Sigmoid colon (tissue), 7 donors: ENCODE results near the gene DNAH3. TPM values are rescaled to one million over a fixed set of nuclear protein-coding genes. Genes with fewer than 3 reads are reported as not detected.

Source experiments
- DNase-seq: peaks from one replicate; pipeline ENCODE4 v3.0.0-alpha.2; 2019
- H3K27ac ChIP-seq, 4 donors: fragments of 200-600 bp; sonication (generic); one replicate each; pipeline ENCODE4 v1.5.1; 2016 to 2019; ENCODE audit warnings: mild to moderate bottlenecking in 1 of 4
- H3K27me3 ChIP-seq, 3 donors: fragments of 200-600 bp; sonication (generic); one replicate each; pipeline ENCODE4 v1.5.1; 2019; ENCODE audit warnings: mild to moderate bottlenecking in 1 of 3
- H3K36me3 ChIP-seq, 4 donors: fragments of 200-600 bp; sonication (generic); one replicate each; pipeline ENCODE4 v1.5.1; 2016 to 2019
- H3K4me1 ChIP-seq, 4 donors: fragments of 200-600 bp; sonication (generic); one replicate each; pipeline ENCODE4 v1.5.1; 2017 to 2019
- H3K4me3 ChIP-seq, 4 donors: fragments of 200-600 bp; sonication (generic); one replicate each; pipeline ENCODE4 v1.5.1; 2017 to 2019; ENCODE audit warnings: mild to moderate bottlenecking in 2 of 4, moderate library complexity in 1 of 4
- H3K9me3 ChIP-seq, 4 donors: fragments of 200-600 bp in 3 of 4; sonication (generic) in 3 of 4; one replicate each; pipeline versions ENCODE4 v1.5.1 to v1.6.1; 2013 to 2019
- EP300 ChIP-seq, 4 donors: sonication (generic); formaldehyde crosslinking; IDR thresholded peaks; one replicate each; pipeline ENCODE4 v1.6.1; 2017; ENCODE audit warnings: antibody characterized with exemption in 4 of 4
- POLR2A ChIP-seq, 2 donors: fragments of 450-650 bp; IDR thresholded peaks; one replicate each; pipeline ENCODE4 v1.6.1; 2016; ENCODE audit warnings: antibody characterized with exemption in 2 of 2, mild to moderate bottlenecking in 2 of 2, moderate library complexity in 2 of 2
- POLR2AphosphoS5 ChIP-seq, 4 donors: sonication (generic); formaldehyde crosslinking; IDR thresholded peaks; one replicate each; pipeline ENCODE4 v1.6.1; 2017; ENCODE audit warnings: antibody characterized with exemption in 4 of 4
- WGBS, 2 donors: extraction: QIAGEN DNeasy Blood & Tissue Kit; methylation state at CpG; one replicate each; pipeline ENCODE4 v1.1.7; 2013; 5-methylcytosine and 5-hydroxymethylcytosine counted together
- intact Hi-C: fragments of 100-400 bp; cut with DNase I; formaldehyde crosslinking; loops from one replicate; pipeline ENCODE4 v1.15.1; 2023
- polyA plus RNA-seq, 3 donors: library from polyadenylated mRNA; stranded (reverse); fragments of 200-250 nt; gene quantifications; one replicate each; pipeline ENCODE4 v1.2.3, GENCODE V29; 2013
- total RNA-seq, 4 donors: library from RNA; depleted of rRNA; stranded (reverse); fragments of >200 nt; gene quantifications; one replicate each; pipeline ENCODE4 v1.1.0, GENCODE V29; 2016
- TF ChIP-seq, protein P1 (sequence below), 4 experiments: fragments of 450-650 bp in 3 of 4; fragments of 200-600 bp in 1 of 4; IDR thresholded peaks; one replicate each; pipeline ENCODE4 v1.5.1; 2016 to 2019; ENCODE audit warnings: antibody characterized with exemption in 4 of 4, mild to moderate bottlenecking in 3 of 4, moderate library complexity in 2 of 4
- donor health status: healthy with polysubstance abuse.
- donor health status: Bipolar disorder and iron deficiency.
- donor health status: healthy.

Gene DNAH3
- total and polyA plus RNA-seq, 7 donors: 0.26 to 0.92 (median 0.60) TPM; not detected in 4

GRCh38 chr16:20901436-20902112 is 249.1 kb downstream of the DNAH3 start:
- DNase-seq: peak; percentile 84
- intact Hi-C loops: loop anchor here (2.0 to 10.0 kb wide), 5 partner anchors 33 to 256 kb away; partner anchors contain the start of genes ERI2, LDAF1, REXO5 and THUMPD1
- 21 to 40% methylated on average over 27 of the region's 27 CpGs for WGBS, 2 donors

DNA sequence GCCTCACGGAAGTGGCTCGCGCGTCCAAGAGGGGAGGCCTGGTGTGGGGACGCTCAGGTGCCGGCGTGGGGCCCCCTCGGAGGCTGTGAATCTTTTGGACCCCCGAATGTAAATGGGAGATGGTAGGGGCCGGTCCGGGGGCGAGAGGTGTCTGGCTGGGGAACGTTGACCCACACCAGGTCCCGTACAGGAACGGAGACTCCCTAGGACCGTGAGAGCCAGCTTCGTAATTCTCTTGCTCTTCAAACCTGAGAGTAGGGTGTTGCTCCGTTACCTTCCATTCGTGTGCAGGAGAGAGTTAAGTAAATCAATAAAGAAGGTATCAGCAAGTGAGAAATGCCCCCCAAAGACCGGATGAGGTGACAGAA is 249.6 kb downstream of the DNAH3 start:
- Histone ChIP-seq H3K27me3 (no peaks in the 10 kb centered on the region), H3K4me1 (peaks cover 0 to 78% (median 77%) of the 10 kb centered on the region in 4 donors), H3K9me3 (no peaks in the 10 kb centered on the region), H3K4me3 (peak overlapping the region; percentile 75 to 91 (median 80)), H3K27ac (peak overlapping the region; percentile 96 to 99 (median 98)), H3K36me3 (peaks cover 0 to 5% (median 0%) of the 10 kb centered on the region in 4 donors)
- 0% methylated on average over 20 of the region's 20 CpGs for WGBS, 2 donors
- DNase-seq: no peak
- intact Hi-C loops: loop anchor here (2.0 to 10.0 kb wide), 5 partner anchors 32 to 256 kb away; partner anchors contain the start of genes ERI2, LDAF1, REXO5 and THUMPD1
- no peak for TF ChIP-seq POLR2A (IDR thresholded peaks at IDR 0.05)

More at GRCh38 chr16:20901436-20902112, 249.1 kb downstream of the DNAH3 start:
- Histone ChIP-seq H3K4me3 (peak overlapping the region; percentile 75 to 91 (median 80)), H3K27me3 (no peaks in the 10 kb centered on the region), H3K9me3 (no peaks in the 10 kb centered on the region), H3K36me3 (no peaks in the 10 kb centered on the region), H3K4me1 (peaks cover 0 to 81% (median 79%) of the 10 kb centered on the region in 4 donors), H3K27ac (peak overlapping the region; percentile 96 to 99 (median 98))
- no peak for TF ChIP-seq POLR2A (IDR thresholded peaks at IDR 0.05)
- peak in 3 of 4 donors; percentile 32 to 69 (median 35) for TF ChIP-seq POLR2AphosphoS5 (IDR thresholded peaks at IDR 0.05)

GRCh38 chr16:20900299-20901067 is 250.2 kb downstream of the DNAH3 start, which contains the start of the genes DCUN1D3 and LYRM1:
Gene DCUN1D3, minus strand, starts transcription at chr16:20900358. Its CDS starts 37,820 bp downstream, at chr16:20862538.
Gene LYRM1, plus strand, starts transcription at chr16:20900771. Its CDS starts 14,785 bp downstream, at chr16:20915556.
- Histone ChIP-seq H3K27me3 (no peaks in the 10 kb centered on the region), H3K4me3 (peak within 1 kb of the TSS; percentile 75 to 91 (median 80)), H3K9me3 (no peaks in the 10 kb centered on the region), H3K36me3 (peaks cover 0 to 11% (median 0%) of the 10 kb centered on the region in 4 donors), H3K4me1 (peaks cover 0 to 78% (median 71%) of the 10 kb centered on the region in 4 donors), H3K27ac (peak within 1 kb of the TSS; percentile 96 to 99 (median 98))
- DNase-seq: peak; percentile 99
- TF ChIP-seq POLR2A (IDR thresholded peaks at IDR 0.05): peak; percentile 96
- TF ChIP-seq EP300 (IDR thresholded peaks at IDR 0.05): peak in 3 of 4 donors; percentile 25 to 79 (median 62)
- peak; percentile 93 to 99 (median 96) for TF ChIP-seq POLR2AphosphoS5 (IDR thresholded peaks at IDR 0.05)
- TF ChIP-seq, protein P1, sequence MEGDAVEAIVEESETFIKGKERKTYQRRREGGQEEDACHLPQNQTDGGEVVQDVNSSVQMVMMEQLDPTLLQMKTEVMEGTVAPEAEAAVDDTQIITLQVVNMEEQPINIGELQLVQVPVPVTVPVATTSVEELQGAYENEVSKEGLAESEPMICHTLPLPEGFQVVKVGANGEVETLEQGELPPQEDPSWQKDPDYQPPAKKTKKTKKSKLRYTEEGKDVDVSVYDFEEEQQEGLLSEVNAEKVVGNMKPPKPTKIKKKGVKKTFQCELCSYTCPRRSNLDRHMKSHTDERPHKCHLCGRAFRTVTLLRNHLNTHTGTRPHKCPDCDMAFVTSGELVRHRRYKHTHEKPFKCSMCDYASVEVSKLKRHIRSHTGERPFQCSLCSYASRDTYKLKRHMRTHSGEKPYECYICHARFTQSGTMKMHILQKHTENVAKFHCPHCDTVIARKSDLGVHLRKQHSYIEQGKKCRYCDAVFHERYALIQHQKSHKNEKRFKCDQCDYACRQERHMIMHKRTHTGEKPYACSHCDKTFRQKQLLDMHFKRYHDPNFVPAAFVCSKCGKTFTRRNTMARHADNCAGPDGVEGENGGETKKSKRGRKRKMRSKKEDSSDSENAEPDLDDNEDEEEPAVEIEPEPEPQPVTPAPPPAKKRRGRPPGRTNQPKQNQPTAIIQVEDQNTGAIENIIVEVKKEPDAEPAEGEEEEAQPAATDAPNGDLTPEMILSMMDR (IDR thresholded peaks at IDR 0.05): no peak
- intact Hi-C loops: loop anchor here (2.0 to 10.0 kb wide), 5 partner anchors 32 to 257 kb away; partner anchors contain the start of genes ERI2, LDAF1, REXO5 and THUMPD1
- 0 to 1% methylated on average over 62 of the region's 62 CpGs for WGBS, 2 donors

- Histone ChIP-seq H3K4me3 (peak overlapping the region; percentile 75 to 91 (median 80)), H3K36me3 (peaks cover 0 to 12% (median 0%) of the 10 kb centered on the region in 4 donors), H3K27ac (peak overlapping the region; percentile 96 to 99 (median 98)), H3K4me1 (peaks cover 0 to 76% (median 63%) of the 10 kb centered on the region in 4 donors), H3K9me3 (no peaks in the 10 kb centered on the region), H3K27me3 (no peaks in the 10 kb centered on the region)
- TF ChIP-seq, protein P1 (IDR thresholded peaks at IDR 0.05): no peak
- TF ChIP-seq POLR2AphosphoS5 (IDR thresholded peaks at IDR 0.05) (no peak), POLR2A (IDR thresholded peaks at IDR 0.05) (no peak), EP300 (IDR thresholded peaks at IDR 0.05) (no peak)
- intact Hi-C loops: loop anchor here (2.0 to 10.0 kb wide), 5 partner anchors 31 to 258 kb away; partner anchors contain the start of genes ERI2, LDAF1, REXO5 and THUMPD1
- 1% methylated on average over 23 of the region's 23 CpGs for WGBS, 2 donors
- DNase-seq: no peak
Observed at GRCh38 chr16:20899477-20900298, 251.0 kb downstream of the DNAH3 start.

- peak overlapping the region; percentile 96 to 99 (median 98) for H3K27ac ChIP-seq
- H3K27me3 ChIP-seq: no peaks in the 10 kb centered on the region
- TF ChIP-seq, protein P1 (IDR thresholded peaks at IDR 0.05): no peak
- TF ChIP-seq POLR2AphosphoS5 (IDR thresholded peaks at IDR 0.05): peak in 2 of 4 donors; percentile 14 to 22
- intact Hi-C loops: no loop called here
- no peaks in the 10 kb centered on the region for H3K9me3 ChIP-seq
- peaks cover 0 to 17% (median 0%) of the 10 kb centered on the region in 4 donors for H3K36me3 ChIP-seq
- WGBS, 2 donors: 15 to 32% methylated on average over 5 of the region's 5 CpGs
- no peak for DNase-seq
- H3K4me3 ChIP-seq: peak overlapping the region; percentile 75 to 91 (median 80)
- peaks cover 0 to 71% (median 58%) of the 10 kb centered on the region in 4 donors for H3K4me1 ChIP-seq
Observed at GRCh38 chr16:20899071-20899470, 251.6 kb downstream of the DNAH3 start.
